Measurements from ENCODE around the gene KLRF1.

- TF ChIP-seq RAD21 (IDR thresholded peaks at IDR 0.05; ENCODE audit: low read depth) (no peak), CTCF (IDR thresholded peaks at IDR 0.05 in 2 of 3, conservative IDR thresholded peaks at IDR 0.05 in 1 of 3; ENCODE audit: borderline replicate concordance in 1 of 3, insufficient read depth in 1 of 3, low read depth in 2 of 3, low read length in 2 of 3) (no peak), SRF (IDR thresholded peaks at IDR 0.05; ENCODE audit: low read depth) (no peak), SIN3A (IDR thresholded peaks at IDR 0.05; ENCODE audit: low read depth) (no peak), EZH2 (IDR thresholded peaks at IDR 0.05) (no peak), JUND (IDR thresholded peaks at IDR 0.05) (no peak), POLR2AphosphoS5 (IDR thresholded peaks at IDR 0.05; ENCODE audit: low read depth, low read length) (no peak), POLR2A (IDR thresholded peaks at IDR 0.05; ENCODE audit: borderline replicate concordance, extremely low read depth, insufficient read depth, insufficient read length) (no peak), ZBTB33 (IDR thresholded peaks at IDR 0.05; ENCODE audit: extremely low read depth, insufficient replicate concordance, low read length) (no peak), ZFX (IDR thresholded peaks at IDR 0.05) (no peak), REST (IDR thresholded peaks at IDR 0.05; ENCODE audit: low read depth) (no peak), ELF1 (IDR thresholded peaks at IDR 0.05; ENCODE audit: borderline replicate concordance, low read depth) (no peak), SP1 (IDR thresholded peaks at IDR 0.05; ENCODE audit: low read depth) (no peak)
- TF ChIP-seq, protein P1, sequence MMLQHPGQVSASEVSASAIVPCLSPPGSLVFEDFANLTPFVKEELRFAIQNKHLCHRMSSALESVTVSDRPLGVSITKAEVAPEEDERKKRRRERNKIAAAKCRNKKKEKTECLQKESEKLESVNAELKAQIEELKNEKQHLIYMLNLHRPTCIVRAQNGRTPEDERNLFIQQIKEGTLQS (IDR thresholded peaks at IDR 0.05): no peak
Observed at GRCh38 chr12:9843407-9843806, 16.1 kb downstream of the KLRF1 start.
